OCI-LY7 (cell line): ENCODE measurements around the gene COL5A1. TPM values are rescaled to one million over a fixed set of nuclear protein-coding genes. Genes with fewer than 3 reads are reported as not detected.
A peak's percentile ranks its signal among the peaks of the same experiment; 100 is the strongest.

Experiments
- BruUV-seq: library from RNA; stranded (reverse); fragments of 400-500 nt; replicated peaks from 2 replicates; lab custom pipeline; 2021; lab: Mats Ljungman, UMichigan
- CTCF ChIA-PET: fragments of 300-600 bp; sonication (Branson Sonifier 250); formaldehyde crosslinking; loops from one replicate; lab custom pipeline; 2022; ENCODE audit warnings: antibody characterized with exemption; ENCODE audit not compliant: unreplicated experiment; lab: Charles Lee
- POLR2A ChIA-PET: fragments of 300-600 bp; sonication (Branson Sonifier 250); formaldehyde crosslinking; loops from one replicate; lab custom pipeline; 2022; ENCODE audit warnings: antibody characterized with exemption; lab: Charles Lee
- DNase-seq: peaks from one replicate; pipeline ENCODE4 v3.0.0-alpha.2; 2015; ENCODE audit warnings: low spot score
- H2AFZ ChIP-seq: fragments of 200-600 bp; sonication (generic), shearing (Covaris generic); 2 replicates; pipeline ENCODE4 v1.6.1; 2014; ENCODE audit warnings: mild to moderate bottlenecking, antibody characterized with exemption, low read length, moderate library complexity
- H3K27ac ChIP-seq: fragments of 200-600 bp; sonication (generic); 2 replicates; pipeline ENCODE4 v1.5.1; 2014; ENCODE audit warnings: mixed run types, low read depth, mild to moderate bottlenecking, moderate library complexity, low read length, inconsistent platforms; ENCODE audit not compliant: poor library complexity, severe bottlenecking
- H3K36me3 ChIP-seq: fragments of 200-600 bp; sonication (generic); 2 replicates; pipeline ENCODE4 v1.6.1; 2014; ENCODE audit warnings: mild to moderate bottlenecking, antibody characterized with exemption, low read length, moderate library complexity, mixed read lengths; ENCODE audit not compliant: insufficient read depth
- H3K4me1 ChIP-seq: fragments of 200-600 bp; sonication (generic); 2 replicates; pipeline ENCODE4 v1.5.1; 2014; ENCODE audit warnings: mild to moderate bottlenecking, low read length; ENCODE audit not compliant: insufficient read depth, poor library complexity, severe bottlenecking
- H3K4me2 ChIP-seq: fragments of 200-600 bp; sonication (generic); 2 replicates; pipeline ENCODE4 v1.6.1; 2014; ENCODE audit warnings: mild to moderate bottlenecking, low read length
- H3K4me3 ChIP-seq: fragments of 200-600 bp; sonication (generic); 2 replicates; pipeline ENCODE4 v1.5.1; 2014; ENCODE audit warnings: mild to moderate bottlenecking, low read depth, low read length; ENCODE audit not compliant: poor library complexity, severe bottlenecking
- H3K79me2 ChIP-seq: fragments of 200-600 bp; sonication (generic); 2 replicates; pipeline ENCODE4 v1.6.1; 2016; ENCODE audit warnings: low read depth, mild to moderate bottlenecking, low read length, moderate library complexity, mixed read lengths; ENCODE audit not compliant: insufficient read depth
- H3K9me2 ChIP-seq: fragments of 200-600 bp; sonication (generic); 2 replicates; pipeline ENCODE4 v1.6.1; 2016; ENCODE audit warnings: mild to moderate bottlenecking, low read length, mixed read lengths; ENCODE audit not compliant: insufficient read depth
- H3K9me3 ChIP-seq: fragments of 200-600 bp; sonication (generic); 2 replicates; pipeline ENCODE4 v1.6.1; 2014; ENCODE audit warnings: mild to moderate bottlenecking, mixed run types, low read length, mixed read lengths
- H4K20me1 ChIP-seq: fragments of 200-600 bp; sonication (generic); 2 replicates; pipeline ENCODE4 v1.6.1; 2014; ENCODE audit warnings: mild to moderate bottlenecking, antibody characterized with exemption, low read length, moderate library complexity, mixed read lengths; ENCODE audit not compliant: insufficient read depth
- EZH2phosphoT487 ChIP-seq: fragments of 200-600 bp; sonication (generic); IDR thresholded peaks from 2 replicates; pipeline ENCODE4 v1.6.1; 2018; ENCODE audit warnings: low read depth, borderline replicate concordance, mild to moderate bottlenecking, mixed run types, antibody characterized with exemption, low read length, moderate library complexity, mixed read lengths
- intact Hi-C: fragments of 100-400 bp; cut with micrococcal nuclease; formaldehyde crosslinking; loops from one replicate; pipeline ENCODE4 v1.10.0; 2022; ENCODE audit not compliant: unreplicated experiment
- total RNA-seq, 2 experiments: library from RNA; depleted of rRNA in 1 of 2; stranded (reverse); fragments of >200 nt in 1 of 2; shearing (Covaris generic) in 1 of 2; gene quantifications; 2 replicates each; pipeline ENCODE4 v1.2.3, GENCODE V29; 2014 to 2022
- TF ChIP-seq, protein P1 (sequence below): fragments of 200-600 bp; sonication (generic); conservative IDR thresholded peaks from 2 replicates; pipeline ENCODE4 v1.5.1; 2014; ENCODE audit warnings: mild to moderate bottlenecking, antibody characterized with exemption, low read length, moderate library complexity, mixed read lengths

Gene COL5A1
- total RNA-seq, 2 experiments from 2014 or later, result 12.2 to 28.6 TPM

DNA sequence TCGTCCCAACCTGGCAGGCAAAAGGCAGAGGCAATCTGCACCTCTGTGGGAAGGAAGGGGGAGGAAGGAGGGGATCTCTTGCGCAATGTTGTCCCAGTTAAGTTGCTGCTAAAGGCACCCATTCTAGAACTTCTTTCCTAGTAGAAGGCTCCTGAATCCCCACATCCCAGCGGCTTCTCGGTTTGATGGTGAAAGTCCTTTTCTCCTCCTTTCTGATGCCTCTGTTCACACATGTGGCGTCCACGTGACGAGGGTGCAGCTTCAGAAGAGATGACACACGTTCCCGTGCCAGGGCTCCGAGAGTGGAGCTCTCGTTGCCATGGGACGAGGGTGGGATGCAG is 142.1 kb downstream of the COL5A1 start:
- POLR2A ChIA-PET, result no interaction called here

DNA sequence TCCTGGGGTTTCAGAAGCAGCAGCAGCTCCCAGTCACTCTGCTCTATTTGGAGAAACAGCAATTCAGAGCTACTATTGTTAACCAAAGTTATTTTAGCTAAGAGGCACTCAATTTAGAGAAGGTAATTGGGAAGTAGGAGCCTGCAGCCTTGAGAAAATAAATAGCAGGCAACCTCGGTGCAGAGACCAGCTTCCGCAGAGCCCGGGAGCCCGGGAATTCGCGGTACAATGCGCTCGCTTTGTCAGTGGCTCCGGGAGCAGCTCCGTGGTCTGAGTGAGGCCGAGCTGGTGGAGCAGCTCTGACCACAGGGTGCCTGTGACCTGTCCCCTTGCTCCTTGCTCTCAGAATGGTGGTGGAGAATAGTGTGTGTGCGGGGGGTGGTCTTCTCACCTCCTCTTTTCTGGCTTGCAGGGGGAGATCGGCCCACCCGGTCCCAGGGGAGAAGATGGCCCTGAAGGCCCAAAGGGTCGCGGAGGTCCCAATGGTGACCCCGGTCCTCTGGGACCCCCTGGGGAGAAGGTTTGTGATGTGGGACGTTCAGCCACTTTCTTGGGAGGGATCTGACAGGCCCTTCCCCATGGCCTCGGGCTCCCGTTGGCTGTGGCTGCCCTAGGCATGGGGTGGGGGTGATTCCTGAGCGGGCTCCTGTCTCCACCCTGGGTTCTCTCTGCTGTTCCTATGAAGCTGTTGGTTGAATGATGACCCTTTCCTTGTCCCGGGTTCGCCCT is 143.1 kb downstream of the COL5A1 start:
- H3K79me2 ChIP-seq, result no peaks in the 10 kb centered on the region
- H3K4me3 ChIP-seq, result no peak overlapping the region
- CTCF ChIA-PET, result no interaction called here

More for the DNA sequence above, 142.1 kb downstream of the COL5A1 start:
- no peaks in the 10 kb centered on the region for H3K36me3 ChIP-seq
- H3K4me3 ChIP-seq, result no peak overlapping the region
- peak overlapping the region; percentile 17; the same call in 1 of the 2 replicates for H3K4me2 ChIP-seq
- no peaks in the 10 kb centered on the region for H3K9me3 ChIP-seq
- intact Hi-C loops, result loop anchor here (1.0 kb wide), 2 partner anchors 154 to 200 kb away; no protein-coding TSS in a partner anchor
- H4K20me1 ChIP-seq, result no peaks in the 10 kb centered on the region
- no peak for DNase-seq
- no peak overlapping the region for H2AFZ ChIP-seq
- H3K4me1 ChIP-seq, result peaks cover 17% of the 10 kb centered on the region
- TF ChIP-seq EZH2phosphoT487, result no peak
- TF ChIP-seq, protein P1, sequence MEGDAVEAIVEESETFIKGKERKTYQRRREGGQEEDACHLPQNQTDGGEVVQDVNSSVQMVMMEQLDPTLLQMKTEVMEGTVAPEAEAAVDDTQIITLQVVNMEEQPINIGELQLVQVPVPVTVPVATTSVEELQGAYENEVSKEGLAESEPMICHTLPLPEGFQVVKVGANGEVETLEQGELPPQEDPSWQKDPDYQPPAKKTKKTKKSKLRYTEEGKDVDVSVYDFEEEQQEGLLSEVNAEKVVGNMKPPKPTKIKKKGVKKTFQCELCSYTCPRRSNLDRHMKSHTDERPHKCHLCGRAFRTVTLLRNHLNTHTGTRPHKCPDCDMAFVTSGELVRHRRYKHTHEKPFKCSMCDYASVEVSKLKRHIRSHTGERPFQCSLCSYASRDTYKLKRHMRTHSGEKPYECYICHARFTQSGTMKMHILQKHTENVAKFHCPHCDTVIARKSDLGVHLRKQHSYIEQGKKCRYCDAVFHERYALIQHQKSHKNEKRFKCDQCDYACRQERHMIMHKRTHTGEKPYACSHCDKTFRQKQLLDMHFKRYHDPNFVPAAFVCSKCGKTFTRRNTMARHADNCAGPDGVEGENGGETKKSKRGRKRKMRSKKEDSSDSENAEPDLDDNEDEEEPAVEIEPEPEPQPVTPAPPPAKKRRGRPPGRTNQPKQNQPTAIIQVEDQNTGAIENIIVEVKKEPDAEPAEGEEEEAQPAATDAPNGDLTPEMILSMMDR, result no peak
- H3K27ac ChIP-seq, result no peak overlapping the region
- BruUV-seq, result no TSS peak
- CTCF ChIA-PET, result no interaction called here
- no peaks in the 10 kb centered on the region for H3K79me2 ChIP-seq
- no peaks in the 10 kb centered on the region for H3K9me2 ChIP-seq

More for the DNA sequence above, 143.1 kb downstream of the COL5A1 start:
- no peak overlapping the region for H2AFZ ChIP-seq
- POLR2A ChIA-PET, result interaction anchor here (0.6 kb wide), 1 partner anchor 1834 kb away, joined by 3 read pairs; no protein-coding TSS in a partner anchor
- H3K36me3 ChIP-seq, result no peaks in the 10 kb centered on the region
- BruUV-seq, result no TSS peak
- H3K9me3 ChIP-seq, result no peaks in the 10 kb centered on the region
- H3K27ac ChIP-seq, result no peak overlapping the region
- H3K9me2 ChIP-seq, result no peaks in the 10 kb centered on the region
- intact Hi-C loops, result no loop called here
- no peaks in the 10 kb centered on the region for H4K20me1 ChIP-seq
- H3K4me2 ChIP-seq, result no peak overlapping the region
- peaks cover 11% of the 10 kb centered on the region for H3K4me1 ChIP-seq
- no peak for DNase-seq
- TF ChIP-seq, protein P1, result no peak
- TF ChIP-seq EZH2phosphoT487, result no peak
